HFF-Myc (cell line): ENCODE measurements around the gene ERN2.
"Not testable (repeated sequence)": the region's sequence is repeated elsewhere in the genome, so short reads cannot be mapped to it uniquely, and the experiment has no call there.

ENCODE experiments used
- DNase-seq: peaks from one replicate; pipeline ENCODE4 v3.0.0-alpha.2; 2011; ENCODE audit warnings: low read depth; ENCODE audit errors: extremely low read depth
- H3K4me3 ChIP-seq: replicated peaks from 2 replicates; pipeline ENCODE4 v1.5.1; 2011; ENCODE audit warnings: low read depth, mild to moderate bottlenecking, control low read depth, low read length
- TF ChIP-seq, protein P1 (sequence below): IDR thresholded peaks from 2 replicates; pipeline ENCODE4 v1.5.1; 2012; ENCODE audit warnings: mild to moderate bottlenecking, low read depth, low read length, control low read depth; ENCODE audit errors: missing control alignments

Gene ERN2

DNA sequence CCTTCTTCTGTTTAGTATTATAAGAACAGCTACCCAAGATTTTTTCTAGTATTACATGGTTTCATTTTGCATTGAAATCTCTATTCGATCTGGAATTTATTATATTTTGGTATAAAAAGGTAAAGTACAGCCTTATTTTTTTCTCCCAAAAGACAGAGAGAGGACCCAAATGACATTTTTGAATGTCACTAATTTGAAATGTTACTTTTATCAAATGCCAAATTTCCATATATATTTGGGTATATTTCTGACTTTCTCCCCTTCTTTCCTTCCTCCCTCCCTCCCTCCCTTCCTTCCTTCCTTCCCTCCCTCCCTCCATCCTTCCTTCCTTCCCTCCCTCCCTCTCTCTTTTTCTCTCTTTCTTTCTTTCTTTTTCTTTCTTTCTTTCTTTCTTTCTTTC, 35.6 kb upstream of the ERN2 start:
- no peak for DNase-seq
- no peak overlapping the region for H3K4me3 ChIP-seq
- TF ChIP-seq, protein P1, sequence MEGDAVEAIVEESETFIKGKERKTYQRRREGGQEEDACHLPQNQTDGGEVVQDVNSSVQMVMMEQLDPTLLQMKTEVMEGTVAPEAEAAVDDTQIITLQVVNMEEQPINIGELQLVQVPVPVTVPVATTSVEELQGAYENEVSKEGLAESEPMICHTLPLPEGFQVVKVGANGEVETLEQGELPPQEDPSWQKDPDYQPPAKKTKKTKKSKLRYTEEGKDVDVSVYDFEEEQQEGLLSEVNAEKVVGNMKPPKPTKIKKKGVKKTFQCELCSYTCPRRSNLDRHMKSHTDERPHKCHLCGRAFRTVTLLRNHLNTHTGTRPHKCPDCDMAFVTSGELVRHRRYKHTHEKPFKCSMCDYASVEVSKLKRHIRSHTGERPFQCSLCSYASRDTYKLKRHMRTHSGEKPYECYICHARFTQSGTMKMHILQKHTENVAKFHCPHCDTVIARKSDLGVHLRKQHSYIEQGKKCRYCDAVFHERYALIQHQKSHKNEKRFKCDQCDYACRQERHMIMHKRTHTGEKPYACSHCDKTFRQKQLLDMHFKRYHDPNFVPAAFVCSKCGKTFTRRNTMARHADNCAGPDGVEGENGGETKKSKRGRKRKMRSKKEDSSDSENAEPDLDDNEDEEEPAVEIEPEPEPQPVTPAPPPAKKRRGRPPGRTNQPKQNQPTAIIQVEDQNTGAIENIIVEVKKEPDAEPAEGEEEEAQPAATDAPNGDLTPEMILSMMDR = no peak

DNA sequence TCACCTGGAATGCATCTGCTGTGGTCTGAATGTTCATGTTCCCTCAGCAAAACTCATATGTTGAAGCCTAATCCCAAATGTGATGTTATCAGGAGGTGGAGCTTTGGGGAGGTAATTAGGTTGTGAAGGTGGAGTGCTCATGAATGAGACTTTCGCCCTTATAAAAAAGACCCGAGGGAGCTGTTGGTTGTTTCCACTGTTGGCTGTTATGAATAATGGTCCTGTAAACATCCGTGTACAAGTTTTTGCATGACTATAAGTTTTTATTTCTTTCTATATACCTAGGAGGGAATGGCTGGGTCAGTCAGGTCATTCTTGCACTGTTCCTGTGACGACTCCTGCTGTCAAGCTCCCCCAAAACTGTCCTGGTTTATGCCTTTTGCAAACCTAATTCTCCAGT, 32.2 kb upstream of the ERN2 start:
- TF ChIP-seq, protein P1 = no peak
- DNase-seq = no peak
- H3K4me3 ChIP-seq = no peak overlapping the region

DNA sequence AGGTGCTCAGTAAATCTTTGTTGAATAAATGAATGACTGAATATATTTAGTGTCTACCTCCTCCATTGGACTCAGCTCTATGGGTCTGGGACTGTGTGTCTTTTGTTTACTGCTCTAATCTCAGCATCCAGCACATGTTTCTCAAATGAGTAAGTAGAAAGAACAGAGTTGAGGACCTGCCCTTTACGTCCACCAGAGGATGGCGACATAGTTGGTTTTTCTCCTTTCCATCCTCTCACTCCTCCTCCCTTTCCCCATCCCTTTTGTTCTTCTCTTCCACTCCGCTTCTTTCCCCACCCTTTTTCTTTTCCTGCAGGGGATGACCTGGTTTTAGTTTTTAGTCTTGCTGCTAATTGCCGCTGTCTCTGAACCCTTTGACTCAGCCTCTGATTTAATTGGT, 29.7 kb upstream of the ERN2 start:
- no peak overlapping the region for H3K4me3 ChIP-seq
- TF ChIP-seq, protein P1 = no peak
- no peak for DNase-seq

DNA sequence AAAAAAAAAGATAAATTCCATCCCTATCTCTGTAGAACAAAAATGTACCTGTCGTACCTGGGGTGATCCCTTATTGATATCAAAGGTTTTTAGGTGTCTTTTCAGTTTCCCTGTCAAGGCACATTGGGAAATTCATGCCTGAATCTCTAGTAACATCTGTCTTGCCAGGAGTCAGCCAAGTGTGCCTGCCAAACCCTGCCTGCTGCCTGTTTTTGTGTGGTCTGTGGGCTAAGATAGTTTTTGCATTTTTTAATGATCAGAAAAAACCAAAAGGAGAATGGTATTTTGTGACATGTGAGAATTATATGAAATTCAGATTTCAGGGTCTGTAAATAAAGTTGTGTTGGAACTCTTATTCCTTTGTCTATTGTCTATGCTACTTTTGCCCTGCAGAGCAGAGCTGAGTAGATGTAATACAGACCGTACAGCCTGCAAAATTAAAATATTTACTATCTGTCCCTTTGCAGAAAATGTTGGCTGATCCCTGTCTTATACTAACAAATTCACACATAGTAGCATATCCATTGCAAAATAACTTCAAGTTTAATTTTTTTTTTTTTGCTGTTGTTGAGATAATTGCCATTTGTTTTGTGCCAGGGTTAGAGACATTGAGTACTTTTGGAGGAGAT, 28.8 kb upstream of the ERN2 start:
- no peak overlapping the region for H3K4me3 ChIP-seq
- TF ChIP-seq, protein P1 = no peak
- no peak for DNase-seq

DNA sequence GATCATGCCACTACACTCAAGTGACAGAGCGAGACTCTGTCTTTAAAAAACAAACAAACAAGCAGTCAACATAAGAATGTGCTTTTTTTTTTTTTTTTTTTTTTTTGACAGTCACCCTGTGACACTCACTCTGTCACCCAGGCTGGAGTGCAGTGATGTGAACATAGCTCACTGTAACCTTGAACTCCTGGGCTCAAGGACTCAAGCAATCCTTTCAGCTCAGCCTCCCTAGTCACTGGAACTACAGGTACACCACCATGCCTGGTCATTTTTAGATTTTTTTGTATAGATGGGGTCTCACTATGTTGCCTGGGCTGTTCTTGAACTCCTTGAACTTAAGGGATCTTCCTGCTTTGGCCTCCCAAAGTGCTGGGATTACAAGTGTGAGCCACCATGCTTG, 26.5 kb upstream of the ERN2 start:
- TF ChIP-seq, protein P1 = no peak
- no peak overlapping the region for H3K4me3 ChIP-seq
- no peak for DNase-seq

DNA sequence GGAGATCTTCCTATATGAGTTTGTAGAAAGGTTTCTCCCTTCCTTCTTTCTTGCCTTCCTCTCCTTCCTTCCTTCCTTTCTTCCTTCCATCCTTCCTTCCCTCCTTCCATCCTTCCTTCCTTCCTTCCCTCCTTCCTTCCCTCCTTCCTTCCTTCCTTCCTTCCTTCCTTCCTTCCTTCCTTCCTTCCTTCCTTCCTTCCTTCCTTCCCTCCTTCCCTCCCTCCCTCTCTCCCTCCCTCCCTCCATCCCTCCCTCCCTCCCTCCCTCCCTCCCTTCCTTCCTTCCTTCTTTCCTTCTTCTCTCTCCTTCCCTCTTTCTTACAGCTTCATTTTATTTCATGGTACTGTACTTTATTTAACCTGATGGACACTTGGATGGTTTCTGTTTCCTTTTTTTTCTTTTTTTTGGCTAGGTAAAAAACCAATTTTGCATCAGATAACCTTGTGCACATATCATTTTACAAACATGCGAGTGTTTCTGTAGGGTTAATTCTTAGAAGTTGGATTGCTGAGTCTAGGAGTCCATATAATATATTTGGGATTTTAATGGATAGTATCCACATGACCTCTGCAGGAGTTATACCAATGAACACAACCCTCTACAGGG, 24.5 kb upstream of the ERN2 start:
- H3K4me3 ChIP-seq, DNase-seq: not testable (repeated sequence)

DNA sequence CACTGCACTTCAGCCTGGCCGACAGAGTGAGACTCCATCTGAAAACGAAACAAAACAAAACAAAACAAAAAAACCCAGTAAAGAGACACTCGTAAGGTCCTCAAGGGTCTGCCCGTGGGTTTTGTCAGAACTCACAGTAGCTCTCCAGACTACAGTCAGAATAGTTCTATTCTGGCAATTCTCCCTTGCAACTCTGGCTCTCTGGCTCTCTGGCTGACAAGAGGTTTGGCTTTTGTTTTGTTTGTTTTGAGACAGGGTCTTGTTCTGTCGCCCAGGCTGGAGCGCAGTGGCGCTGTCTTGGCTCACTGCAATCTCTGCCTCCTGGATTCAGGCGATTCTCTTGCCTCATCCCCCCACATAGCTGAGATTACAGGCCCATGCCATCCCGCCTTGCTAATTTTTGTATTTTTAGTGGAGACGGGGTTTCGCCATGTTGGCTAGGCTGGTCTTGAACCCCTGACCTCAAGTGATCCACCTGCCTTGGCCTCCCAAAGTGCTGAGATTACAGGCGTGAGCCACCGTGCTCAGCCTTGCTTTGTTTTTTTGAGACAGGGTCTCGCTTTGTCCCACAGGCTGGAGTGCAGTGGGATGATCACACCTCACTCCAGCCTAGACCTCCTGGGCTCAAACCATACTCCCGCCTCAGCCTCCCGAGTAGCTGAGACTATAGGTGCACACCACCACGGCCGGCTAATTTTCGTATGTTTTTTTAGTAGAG, 21.3 kb upstream of the ERN2 start:
- H3K4me3 ChIP-seq = no peak overlapping the region
- TF ChIP-seq, protein P1 = no peak
- no peak for DNase-seq
